ENCODE data around the gene LCOR. TPM values are rescaled to one million over a fixed set of nuclear protein-coding genes. Genes with fewer than 3 reads are reported as not detected.

The LCOR gene
- polyA plus RNA-seq, 1 experiment: 11.6 TPM

DNA sequence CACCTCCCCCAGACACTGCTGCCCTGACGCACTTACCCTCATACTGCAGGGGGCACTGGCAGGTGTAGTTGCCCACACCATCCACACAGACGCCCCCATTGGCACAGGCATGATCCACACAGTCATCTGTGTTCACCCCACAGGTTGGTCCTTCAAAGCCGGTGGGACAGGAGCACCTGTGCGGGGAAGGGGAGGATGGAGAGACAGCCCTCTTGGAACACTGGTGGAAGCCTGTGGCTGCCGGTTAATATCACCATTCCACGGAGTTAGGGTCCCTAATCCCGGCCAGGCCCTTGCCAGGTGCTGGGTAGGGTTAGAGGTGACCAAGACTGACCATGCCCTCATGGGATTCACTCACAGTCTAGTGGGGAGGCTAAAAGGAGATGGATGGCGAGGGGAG, 181.9 kb downstream of the LCOR start:
- POLR2A ChIA-PET: no interaction called here
- no peak for DNase-seq (ENCODE audit: low read depth, low spot score)
- CTCF ChIA-PET: interaction anchor here (1.4 kb wide), 1 partner anchor 11 kb away, joined by 4 read pairs; no protein-coding TSS in a partner anchor

DNA sequence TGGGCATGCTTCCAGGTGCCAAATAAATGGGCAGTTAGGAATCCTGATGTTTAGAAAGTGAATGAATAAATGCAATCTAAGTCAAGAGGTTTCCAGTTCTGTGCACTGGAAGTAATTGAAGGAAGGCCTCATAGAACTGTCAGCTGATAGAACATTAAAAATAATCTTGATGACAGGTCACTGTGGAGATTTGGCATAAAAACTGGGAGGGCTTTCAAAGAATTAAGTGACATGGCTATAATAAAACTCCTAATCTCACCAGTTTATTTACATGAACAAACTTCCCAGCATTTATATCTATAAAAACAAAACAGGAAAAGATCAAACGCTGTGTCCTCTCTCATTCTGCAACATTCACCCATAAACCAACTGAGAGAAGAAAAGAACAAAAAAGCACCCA, 183.1 kb downstream of the LCOR start:
- ChIA-PET CTCF (interaction anchor here (1.6 kb wide), 1 partner anchor 10 kb away, joined by 6 read pairs; no protein-coding TSS in a partner anchor), POLR2A (no interaction called here)
- Histone ChIP-seq H3K27me3 (ENCODE audit: control insufficient read depth, insufficient read depth, low read length) (peaks cover 12% of the 10 kb centered on the region), H3K9me3 (ENCODE audit: control insufficient read depth, insufficient read depth, low read length) (no peaks in the 10 kb centered on the region; the same call in 1 of the 2 replicates), H3K27ac (ENCODE audit: low read depth, low read length) (no peak overlapping the region), H3K4me3 (ENCODE audit: low read depth, low read length) (no peak overlapping the region)
- no peak for DNase-seq (ENCODE audit: low read depth, low spot score)
- no peak for TF ChIP-seq CTCF (IDR thresholded peaks at IDR 0.05; ENCODE audit: low read depth, low read length)

More for the DNA sequence above, 181.9 kb downstream of the LCOR start:
- no peak for TF ChIP-seq CTCF (IDR thresholded peaks at IDR 0.05; ENCODE audit: low read depth, low read length)
- H3K9me3 ChIP-seq (ENCODE audit: control insufficient read depth, insufficient read depth, low read length): no peaks in the 10 kb centered on the region; the same call in 1 of the 2 replicates
- no peak overlapping the region for H3K4me3 ChIP-seq (ENCODE audit: low read depth, low read length)
- H3K27me3 ChIP-seq (ENCODE audit: control insufficient read depth, insufficient read depth, low read length): peaks cover 12% of the 10 kb centered on the region
- H3K27ac ChIP-seq (ENCODE audit: low read depth, low read length): no peak overlapping the region

GRCh38 chr10:97016728-97017473, 184.8 kb downstream of the LCOR start:
- POLR2A ChIA-PET: interaction anchor here (0.6 kb wide), 1 partner anchor 70 kb away, joined by 4 read pairs; no protein-coding TSS in a partner anchor
- no peak for DNase-seq (ENCODE audit: low read depth, low spot score)
- H3K27me3 ChIP-seq (ENCODE audit: control insufficient read depth, insufficient read depth, low read length): peaks cover 13% of the 10 kb centered on the region
- H3K9me3 ChIP-seq (ENCODE audit: control insufficient read depth, insufficient read depth, low read length): no peaks in the 10 kb centered on the region; the same call in 1 of the 2 replicates
- no peak for TF ChIP-seq CTCF (IDR thresholded peaks at IDR 0.05; ENCODE audit: low read depth, low read length)
- H3K27ac ChIP-seq (ENCODE audit: low read depth, low read length): no peak overlapping the region
- CTCF ChIA-PET: interaction anchor here (0.6 to 1.6 kb wide), 3 partner anchors 8 to 193 kb away, joined by 6 to 8 read pairs (median 6); no protein-coding TSS in a partner anchor
- no peak overlapping the region for H3K4me3 ChIP-seq (ENCODE audit: low read depth, low read length)

DNA sequence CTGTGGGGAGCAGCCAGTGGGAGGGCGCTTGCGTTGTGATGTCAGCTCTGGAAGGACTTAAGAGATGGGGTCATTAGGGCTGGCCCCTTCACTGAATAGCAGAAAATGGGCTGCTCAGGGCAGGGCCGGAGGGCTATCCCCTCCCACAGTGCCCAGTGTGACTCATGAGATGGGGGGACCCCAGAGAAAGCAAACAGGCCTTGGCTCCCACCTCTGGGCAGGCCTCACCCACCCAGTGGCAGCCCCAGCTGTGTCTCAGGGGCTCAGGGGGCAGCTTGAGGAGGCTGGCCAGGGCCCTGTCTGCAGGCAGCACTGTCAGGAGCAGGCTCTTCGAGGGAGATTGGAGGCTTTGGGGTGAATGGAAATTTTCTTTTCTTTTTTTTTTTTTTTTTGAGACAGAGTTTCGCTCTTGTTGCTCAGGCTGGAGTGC, 185.4 kb downstream of the LCOR start:
- DNase-seq (ENCODE audit: low read depth, low spot score): no peak
- TF ChIP-seq CTCF (IDR thresholded peaks at IDR 0.05; ENCODE audit: low read depth, low read length): no peak
- Histone ChIP-seq H3K9me3 (ENCODE audit: control insufficient read depth, insufficient read depth, low read length) (no peaks in the 10 kb centered on the region; the same call in 1 of the 2 replicates), H3K4me3 (ENCODE audit: low read depth, low read length) (no peak overlapping the region), H3K27ac (ENCODE audit: low read depth, low read length) (no peak overlapping the region), H3K27me3 (ENCODE audit: control insufficient read depth, insufficient read depth, low read length) (peaks cover 10% of the 10 kb centered on the region)
- ChIA-PET POLR2A (interaction anchor here (0.6 kb wide), 1 partner anchor 70 kb away, joined by 4 read pairs; no protein-coding TSS in a partner anchor), CTCF (interaction anchor here (0.6 to 0.7 kb wide), 2 partner anchors 20 to 193 kb away, joined by 6 read pairs; no protein-coding TSS in a partner anchor)

All from AG04450 (cell line).